GM21515 (cell line): ENCODE data around the gene TFF1.

Experiments used
- ATAC-seq: cut with Tn5 transposase; IDR thresholded peaks from one replicate; pipeline ENCODE4 v1.9.1; 2021; ENCODE audit not compliant: unreplicated experiment

The TFF1 gene

GRCh38 chr21:42321231-42321630 is 45.1 kb downstream of the TFF1 start:
- ATAC-seq = no peak

- no peak for ATAC-seq
Observed at GRCh38 chr21:42320791-42321190, 45.5 kb downstream of the TFF1 start.

GRCh38 chr21:42319851-42320572 is 46.3 kb downstream of the TFF1 start:
- no peak for ATAC-seq

- no peak for ATAC-seq
Observed at GRCh38 chr21:42319376-42319775, 47.0 kb downstream of the TFF1 start.

GRCh38 chr21:42317826-42318746 is 48.2 kb downstream of the TFF1 start:
- ATAC-seq = no peak

- ATAC-seq = no peak
Observed at GRCh38 chr21:42317341-42317741, 49.0 kb downstream of the TFF1 start.

- ATAC-seq = no peak
Observed at GRCh38 chr21:42316891-42317290, 49.4 kb downstream of the TFF1 start.

GRCh38 chr21:42315296-42315891 is 50.9 kb downstream of the TFF1 start, which contains the start of gene TFF3:
TSS of gene TFF3 (minus strand) at chr21:42315409. CDS start at chr21:42315374, 35 bp downstream.
- ATAC-seq = no peak

- no peak for ATAC-seq
Observed at GRCh38 chr21:42314616-42315295, 51.6 kb downstream of the TFF1 start.

GRCh38 chr21:42313501-42313969 is 52.8 kb downstream of the TFF1 start:
- ATAC-seq = no peak

- no peak for ATAC-seq
Observed at GRCh38 chr21:42312626-42313104, 53.7 kb downstream of the TFF1 start.
